Keratinocyte (primary cell): ENCODE data around the gene SLC1A2. TPM values are rescaled to one million over a fixed set of nuclear protein-coding genes. Genes with fewer than 3 reads are reported as not detected.

ENCODE experiments used
- DNase-seq: peaks from one replicate; pipeline ENCODE4 v3.0.0-alpha.2; 2011; ENCODE audit warnings: low read depth, missing footprints, low spot score
- FAIRE-seq: peaks from 2 replicates; lab custom pipeline; 2011; peaks lifted over from hg19 to GRCh38; lab: Jason Lieb, UNC
- H2AFZ ChIP-seq: 2 replicates; pipeline ENCODE4 v1.6.0; 2012; ENCODE audit warnings: low read length, control low read depth, inconsistent platforms; ENCODE audit not compliant: control insufficient read depth
- H3K27ac ChIP-seq: 2 replicates; pipeline ENCODE4 v1.5.1; 2011; ENCODE audit warnings: low read length; ENCODE audit not compliant: control insufficient read depth, insufficient read depth
- H3K27me3 ChIP-seq: 3 replicates; pipeline ENCODE4 v1.6.0; 2011; ENCODE audit warnings: low read length; ENCODE audit not compliant: control insufficient read depth, insufficient read depth; ENCODE audit errors: extremely low read depth
- H3K36me3 ChIP-seq, 2 experiments: 2 replicates in 1 of 2; 3 replicates in 1 of 2; pipeline ENCODE4 v1.5.1; 2011; ENCODE audit warnings: low read length in 2 of 2, mild to moderate bottlenecking in 1 of 2; ENCODE audit not compliant: control insufficient read depth in 2 of 2, insufficient read depth in 2 of 2; ENCODE audit errors: extremely low read depth in 1 of 2
- H3K4me1 ChIP-seq: 3 replicates; pipeline ENCODE4 v1.5.1; 2011; ENCODE audit warnings: low read length; ENCODE audit not compliant: control insufficient read depth, insufficient read depth; ENCODE audit errors: extremely low read depth
- H3K4me2 ChIP-seq: 3 replicates; pipeline ENCODE4 v1.6.0; 2011; ENCODE audit warnings: low read depth, low read length; ENCODE audit not compliant: control insufficient read depth, insufficient read depth; ENCODE audit errors: extremely low read depth
- H3K4me3 ChIP-seq, 3 experiments: fragments of 200-600 bp in 1 of 3; sonication (generic) in 1 of 3; 2 replicates in 2 of 3; 3 replicates in 1 of 3; pipeline ENCODE4 v1.5.1; 2011 to 2016; ENCODE audit warnings: low read length in 3 of 3, mild to moderate bottlenecking in 3 of 3, control low read depth in 2 of 3, inconsistent platforms in 1 of 3, low read depth in 1 of 3, mixed read lengths in 1 of 3, mixed run types in 1 of 3, moderate library complexity in 1 of 3; ENCODE audit not compliant: control insufficient read depth in 2 of 3, insufficient read depth in 2 of 3; ENCODE audit errors: extremely low read depth in 1 of 3
- H3K79me2 ChIP-seq: 2 replicates; pipeline ENCODE4 v1.6.0; 2012; ENCODE audit warnings: low read length; ENCODE audit not compliant: control insufficient read depth, insufficient read depth
- H3K9ac ChIP-seq: 3 replicates; pipeline ENCODE4 v1.6.0; 2011; ENCODE audit warnings: low read length; ENCODE audit not compliant: control insufficient read depth, insufficient read depth; ENCODE audit errors: extremely low read depth
- H3K9me1 ChIP-seq: 3 replicates; pipeline ENCODE4 v1.6.0; 2011; ENCODE audit warnings: low read length; ENCODE audit not compliant: control insufficient read depth, insufficient read depth; ENCODE audit errors: extremely low read depth
- H3K9me3 ChIP-seq: 2 replicates; pipeline ENCODE4 v1.5.1; 2012; ENCODE audit warnings: low read depth, low read length; ENCODE audit not compliant: control insufficient read depth
- H4K20me1 ChIP-seq: 3 replicates; pipeline ENCODE4 v1.6.0; 2011; ENCODE audit warnings: low read length; ENCODE audit not compliant: control insufficient read depth, insufficient read depth; ENCODE audit errors: extremely low read depth
- CTCF ChIP-seq, 3 experiments: IDR thresholded peaks in 1 of 3; conservative IDR thresholded peaks in 1 of 3; optimal IDR thresholded peaks in 1 of 3; 2 replicates in 2 of 3; 3 replicates in 1 of 3; pipeline versions ENCODE3 to v1.5.1; 2011; ENCODE audit warnings: low read length in 3 of 3, mild to moderate bottlenecking in 3 of 3, moderate library complexity in 2 of 3, control low read depth in 1 of 3, inconsistent platforms in 1 of 3; ENCODE audit not compliant: insufficient read depth in 2 of 3; ENCODE audit errors: extremely low read depth in 1 of 3
- EZH2 ChIP-seq: IDR thresholded peaks from one replicate; pipeline ENCODE4 v1.6.1; 2012; ENCODE audit warnings: inconsistent platforms, mild to moderate bottlenecking, low read length, moderate library complexity
- dilution Hi-C: fragments of 300-500 bp; cut with MboI; formaldehyde crosslinking; loops from one replicate; pipeline ENCODE4 v1.7.0; 2020; ENCODE audit warnings: low sequenced_read_pairs; ENCODE audit not compliant: extremely low pct_ligation_motif_present
- polyA plus RNA-seq, 5 experiments: library from polyadenylated mRNA; depleted of rRNA in 3 of 5; stranded (reverse) in 3 of 5; stranded (forward) in 1 of 5; unstranded in 1 of 5; fragments of >200 nt; gene quantifications; 1 replicate in 1 of 5; 2 replicates in 3 of 5; 3 replicates in 1 of 5; pipeline versions ENCODE4 v1.2.1 to v1.2.3, GENCODE V29; 2011 to 2012; ENCODE audit warnings: missing spikeins in 2 of 5, low read depth in 1 of 5, low replicate concordance in 1 of 5

Gene SLC1A2
- polyA plus RNA-seq, 1 donor (not counting 4 experiments of a cell fraction or from before 2014, with no cell fraction given), result under 0.01 TPM

GRCh38 chr11:35357923-35358322, 61.4 kb downstream of the SLC1A2 start:
- H3K4me1 ChIP-seq, result peaks cover 3% of the 10 kb centered on the region
- no peaks in the 10 kb centered on the region for H3K9me3 ChIP-seq
- no peaks in the 10 kb centered on the region for H4K20me1 ChIP-seq
- TF ChIP-seq CTCF (optimal IDR thresholded peaks at IDR 0.05 in 1 of 3, IDR thresholded peaks at IDR 0.05 in 1 of 3, conservative IDR thresholded peaks at IDR 0.05 in 1 of 3; ENCODE audit: extremely low read depth in 1 of 3, insufficient read depth in 2 of 3, low read length in 3 of 3) (no peak), EZH2 (no peak)
- no peaks in the 10 kb centered on the region for H3K36me3 ChIP-seq
- no peak overlapping the region for H2AFZ ChIP-seq
- no peaks in the 10 kb centered on the region for H3K27me3 ChIP-seq
- no peaks in the 10 kb centered on the region for H3K79me2 ChIP-seq
- dilution Hi-C loops, result no loop called here
- no peak overlapping the region for H3K27ac ChIP-seq
- no peak for FAIRE-seq
- no peaks in the 10 kb centered on the region for H3K9me1 ChIP-seq
- DNase-seq, result no peak
- no peak overlapping the region for H3K4me3 ChIP-seq
- H3K4me2 ChIP-seq, result no peak overlapping the region
- H3K9ac ChIP-seq, result no peak overlapping the region

DNA sequence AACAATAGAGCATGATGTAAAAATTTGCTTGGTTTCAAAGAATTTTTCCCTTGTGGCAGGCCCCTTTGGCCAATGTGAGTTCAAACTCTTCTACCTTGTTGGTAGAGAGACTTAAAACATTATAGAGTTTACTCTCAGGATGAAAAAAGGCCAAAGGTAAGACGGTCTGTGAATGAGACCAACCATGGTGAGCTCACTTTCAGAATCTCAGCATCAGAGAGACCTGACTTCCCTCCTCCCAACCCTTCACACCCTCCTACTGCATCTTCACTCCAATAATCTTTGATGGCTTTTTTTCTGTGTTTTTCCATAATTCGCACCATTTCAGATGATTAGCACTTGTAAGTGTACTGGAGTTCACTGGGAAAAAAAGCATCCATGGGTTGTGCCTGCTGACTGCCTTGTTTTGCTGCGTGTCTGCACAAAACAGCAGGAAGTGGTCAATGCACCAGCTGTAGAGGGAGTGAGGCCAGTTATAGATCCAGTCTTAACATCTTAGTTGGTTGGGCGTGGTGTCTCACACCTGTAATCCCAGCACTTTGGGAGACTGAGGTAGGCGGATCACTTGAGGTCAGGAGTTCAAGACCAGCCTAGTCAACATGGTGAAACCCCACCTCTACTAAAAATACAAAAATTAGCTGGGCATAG, 64.1 kb downstream of the SLC1A2 start:
- H3K9ac ChIP-seq, result no peak overlapping the region
- FAIRE-seq, result no peak
- no peak for TF ChIP-seq CTCF (optimal IDR thresholded peaks at IDR 0.05 in 1 of 3, IDR thresholded peaks at IDR 0.05 in 1 of 3, conservative IDR thresholded peaks at IDR 0.05 in 1 of 3; ENCODE audit: extremely low read depth in 1 of 3, insufficient read depth in 2 of 3, low read length in 3 of 3)
- no peak for TF ChIP-seq EZH2
- peaks cover 15% of the 10 kb centered on the region for H3K4me1 ChIP-seq
- H3K79me2 ChIP-seq, result no peaks in the 10 kb centered on the region
- no peak overlapping the region for H3K4me2 ChIP-seq
- H2AFZ ChIP-seq, result no peak overlapping the region
- no peak overlapping the region for H3K4me3 ChIP-seq
- no peaks in the 10 kb centered on the region for H3K36me3 ChIP-seq
- no peak overlapping the region for H3K27ac ChIP-seq
- DNase-seq, result no peak
- dilution Hi-C loops, result no loop called here
- no peaks in the 10 kb centered on the region for H4K20me1 ChIP-seq
- H3K9me3 ChIP-seq, result no peaks in the 10 kb centered on the region
- no peaks in the 10 kb centered on the region for H3K27me3 ChIP-seq
- H3K9me1 ChIP-seq, result no peaks in the 10 kb centered on the region
